NCI-H82 treated with DMSO at 0.1 percent for 48 hours (cell line): ENCODE results near the gene EXOC2.
"Not testable (repeated sequence)": the region's sequence is repeated elsewhere in the genome, so short reads cannot be mapped to it uniquely, and the experiment has no call there.

Experiments
- DNase-seq: peaks from one replicate; lab custom pipeline; 2025; ENCODE audit not compliant: unreplicated experiment; lab: John Stamatoyannopoulos, UW

Gene EXOC2

GRCh38 chr6:709471-710056, 16.6 kb upstream of the EXOC2 start:
- no peak for DNase-seq

- DNase-seq = no peak
Measured at GRCh38 chr6:708237-708598, 15.3 kb upstream of the EXOC2 start.

GRCh38 chr6:707576-708236, 14.8 kb upstream of the EXOC2 start:
- no peak for DNase-seq

- DNase-seq = no peak
Measured at GRCh38 chr6:706819-707381, 14.0 kb upstream of the EXOC2 start.

- no peak for DNase-seq
Measured at GRCh38 chr6:706146-706545, 13.2 kb upstream of the EXOC2 start.

- no peak for DNase-seq
Measured at GRCh38 chr6:705047-705446, 12.1 kb upstream of the EXOC2 start.

- DNase-seq = no peak
Measured at GRCh38 chr6:704046-704445, 11.1 kb upstream of the EXOC2 start.

GRCh38 chr6:703552-703951, 10.6 kb upstream of the EXOC2 start:
- no peak for DNase-seq

GRCh38 chr6:701700-702479, 9.0 kb upstream of the EXOC2 start:
- no peak for DNase-seq

GRCh38 chr6:701215-701614, 8.3 kb upstream of the EXOC2 start:
- no peak for DNase-seq

- no peak for DNase-seq
Measured at GRCh38 chr6:700490-700889, 7.6 kb upstream of the EXOC2 start.

- no peak for DNase-seq
Measured at GRCh38 chr6:699319-699718, 6.4 kb upstream of the EXOC2 start.

GRCh38 chr6:694431-695126, 1.6 kb upstream of the EXOC2 start:
- DNase-seq = not testable (repeated sequence)

GRCh38 chr6:693723-694009, 727 bp upstream of the EXOC2 start:
- no peak for DNase-seq

GRCh38 chr6:692356-692851, 535 bp downstream of the EXOC2 start:
- DNase-seq = no peak

GRCh38 chr6:689223-689622, 3.7 kb downstream of the EXOC2 start:
- DNase-seq = no peak

- DNase-seq = peak; percentile 64
Measured at GRCh38 chr6:686497-686896, 6.4 kb downstream of the EXOC2 start.

- DNase-seq = no peak
Measured at GRCh38 chr6:684831-685636, 7.9 kb downstream of the EXOC2 start.

- peak; percentile 98 for DNase-seq
Measured at GRCh38 chr6:683742-684440, 9.0 kb downstream of the EXOC2 start.
